Astrocyte of the spinal cord (primary cell): ENCODE data around the gene CASP10.

ENCODE experiments used
- DNase-seq: peaks from one replicate; pipeline ENCODE4 v3.0.0; 2011; ENCODE audit warnings: low read depth, low spot score
- H3K4me3 ChIP-seq: 2 replicates; pipeline ENCODE4 v1.5.1; 2011; ENCODE audit warnings: low read depth, mild to moderate bottlenecking, low read length, moderate library complexity
- in situ Hi-C: cut with HindIII; loops from 2 replicates; pipeline ENCODE4 v1.10.0; 2017; ENCODE audit warnings: low sequenced_read_pairs
- TF ChIP-seq, protein P1 (sequence below): IDR thresholded peaks from 2 replicates; pipeline ENCODE4 v1.5.1; 2012; ENCODE audit warnings: low read depth, mild to moderate bottlenecking, low read length, inconsistent platforms

CASP10 gene

DNA sequence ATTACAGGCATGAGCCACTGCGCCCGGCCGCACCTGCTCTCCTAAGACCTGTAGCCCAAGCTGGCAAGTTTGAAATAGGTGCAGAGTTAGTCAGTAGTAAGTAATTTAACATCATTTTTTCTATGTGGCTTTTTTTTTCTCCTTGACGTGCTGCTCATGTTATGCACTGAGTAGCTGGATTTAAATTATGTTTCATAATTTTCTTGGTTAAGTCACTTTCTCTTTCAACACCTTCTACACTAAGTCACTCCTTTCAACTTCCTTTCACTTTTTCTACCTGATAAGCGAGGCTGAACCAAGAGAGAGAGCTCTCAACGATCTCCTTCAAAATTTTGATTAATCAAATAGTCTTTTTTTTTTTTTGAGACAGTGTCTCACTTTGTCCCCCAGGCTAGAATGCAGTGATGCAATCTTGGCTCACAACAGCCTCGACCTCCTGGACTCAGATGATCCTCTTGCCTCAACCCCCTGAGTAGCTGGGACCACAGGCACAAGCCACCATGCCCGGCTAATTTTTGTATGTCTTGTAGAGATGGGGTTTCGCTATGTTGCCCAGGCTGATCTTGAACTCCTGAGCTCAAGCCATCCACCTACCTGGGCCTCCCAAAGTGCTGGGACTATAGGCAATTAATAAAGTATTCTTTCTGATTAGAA, 90.5 kb downstream of the CASP10 start:
- TF ChIP-seq, protein P1, sequence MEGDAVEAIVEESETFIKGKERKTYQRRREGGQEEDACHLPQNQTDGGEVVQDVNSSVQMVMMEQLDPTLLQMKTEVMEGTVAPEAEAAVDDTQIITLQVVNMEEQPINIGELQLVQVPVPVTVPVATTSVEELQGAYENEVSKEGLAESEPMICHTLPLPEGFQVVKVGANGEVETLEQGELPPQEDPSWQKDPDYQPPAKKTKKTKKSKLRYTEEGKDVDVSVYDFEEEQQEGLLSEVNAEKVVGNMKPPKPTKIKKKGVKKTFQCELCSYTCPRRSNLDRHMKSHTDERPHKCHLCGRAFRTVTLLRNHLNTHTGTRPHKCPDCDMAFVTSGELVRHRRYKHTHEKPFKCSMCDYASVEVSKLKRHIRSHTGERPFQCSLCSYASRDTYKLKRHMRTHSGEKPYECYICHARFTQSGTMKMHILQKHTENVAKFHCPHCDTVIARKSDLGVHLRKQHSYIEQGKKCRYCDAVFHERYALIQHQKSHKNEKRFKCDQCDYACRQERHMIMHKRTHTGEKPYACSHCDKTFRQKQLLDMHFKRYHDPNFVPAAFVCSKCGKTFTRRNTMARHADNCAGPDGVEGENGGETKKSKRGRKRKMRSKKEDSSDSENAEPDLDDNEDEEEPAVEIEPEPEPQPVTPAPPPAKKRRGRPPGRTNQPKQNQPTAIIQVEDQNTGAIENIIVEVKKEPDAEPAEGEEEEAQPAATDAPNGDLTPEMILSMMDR, result no peak
- in situ Hi-C loops, result no loop called here
- DNase-seq, result no peak
- H3K4me3 ChIP-seq, result no peak overlapping the region

DNA sequence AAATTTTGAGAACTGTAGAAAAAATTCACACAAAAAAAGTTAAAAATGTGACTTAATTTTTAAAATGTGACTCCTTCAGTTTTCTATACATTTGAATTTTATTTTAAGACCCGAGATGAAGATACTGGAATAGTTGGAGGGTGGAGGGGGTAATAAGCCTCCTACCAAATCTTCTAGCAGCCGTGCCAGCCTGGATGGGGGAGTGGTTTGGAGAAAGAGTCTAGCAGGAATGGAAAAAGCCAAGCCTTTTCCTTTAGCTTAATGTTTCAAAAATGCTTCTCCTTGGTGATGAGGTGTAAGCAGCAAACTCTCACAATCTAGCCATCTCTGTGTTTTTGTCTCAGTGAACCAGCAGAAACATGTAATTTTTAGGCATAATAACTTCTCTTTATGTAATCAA, 92.1 kb downstream of the CASP10 start:
- no peak overlapping the region for H3K4me3 ChIP-seq
- no peak for DNase-seq
- in situ Hi-C loops, result no loop called here
- TF ChIP-seq, protein P1, result no peak

DNA sequence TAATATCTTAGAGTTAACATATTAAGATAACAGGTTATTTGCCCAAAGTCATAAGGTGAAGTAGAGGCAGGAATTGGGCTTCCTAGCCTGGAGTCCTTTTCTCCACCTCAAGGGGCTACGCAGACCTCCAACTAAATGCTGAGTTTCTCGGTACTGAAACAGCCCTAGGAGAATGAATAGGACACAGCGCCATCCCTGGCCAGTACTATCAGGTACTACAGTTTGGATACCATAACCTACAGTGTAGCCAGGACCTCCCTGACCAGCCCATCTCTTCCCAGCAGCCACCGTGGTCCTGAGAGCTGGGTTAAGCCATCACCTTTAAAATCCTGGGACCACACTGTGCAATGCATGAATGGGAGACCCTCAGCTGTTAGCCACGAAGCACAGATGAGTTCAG, 93.0 kb downstream of the CASP10 start:
- in situ Hi-C loops, result no loop called here
- TF ChIP-seq, protein P1, result no peak
- no peak for DNase-seq
- no peak overlapping the region for H3K4me3 ChIP-seq

DNA sequence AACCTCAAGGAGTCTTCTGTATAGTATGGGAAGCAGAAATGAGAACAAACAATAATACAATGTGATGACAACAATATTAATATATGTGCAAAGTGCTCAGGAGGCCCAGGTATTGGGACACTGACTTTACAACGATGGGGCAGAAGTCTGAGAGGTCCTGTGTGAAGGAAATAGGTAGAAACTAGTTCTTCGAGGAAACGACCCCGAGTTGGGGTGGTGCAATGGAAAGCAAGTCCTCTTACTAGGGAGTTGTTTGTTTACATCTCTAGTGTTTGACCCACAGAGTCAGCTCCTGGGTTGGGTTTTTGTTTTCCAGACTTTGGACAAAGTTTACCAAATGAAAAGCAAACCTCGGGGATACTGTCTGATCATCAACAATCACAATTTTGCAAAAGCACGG, 93.6 kb downstream of the CASP10 start:
- no peak for DNase-seq
- H3K4me3 ChIP-seq, result no peak overlapping the region
- in situ Hi-C loops, result no loop called here
- TF ChIP-seq, protein P1, result no peak
